LoVo (cell line): Measurements from ENCODE around the gene SDK2.

ENCODE experiments used
- DNase-seq: peaks from one replicate; pipeline ENCODE4 v3.0.0-alpha.2; 2016; ENCODE audit warnings: low spot score

SDK2 gene

GRCh38 chr17:73447319-73447718 is 196.9 kb downstream of the SDK2 start:
- no peak for DNase-seq

- no peak for DNase-seq
These were observed 197.6 kb downstream of the SDK2 start for GRCh38 chr17:73446617-73447016.

GRCh38 chr17:73445466-73445865 is 198.8 kb downstream of the SDK2 start:
- no peak for DNase-seq

- no peak for DNase-seq
These were observed 200.2 kb downstream of the SDK2 start for GRCh38 chr17:73444021-73444420.

GRCh38 chr17:73439597-73439996 is 204.6 kb downstream of the SDK2 start:
- no peak for DNase-seq

- no peak for DNase-seq
These were observed 206.4 kb downstream of the SDK2 start for GRCh38 chr17:73437826-73438225.

GRCh38 chr17:73436954-73437353 is 207.3 kb downstream of the SDK2 start:
- DNase-seq = no peak

GRCh38 chr17:73435412-73435811 is 208.8 kb downstream of the SDK2 start:
- no peak for DNase-seq

- no peak for DNase-seq
These were observed 210.1 kb downstream of the SDK2 start for GRCh38 chr17:73434154-73434553.

- no peak for DNase-seq
These were observed 210.7 kb downstream of the SDK2 start for GRCh38 chr17:73433501-73433900.

GRCh38 chr17:73432624-73433190 is 211.5 kb downstream of the SDK2 start:
- DNase-seq = no peak

- DNase-seq = no peak
These were observed 212.6 kb downstream of the SDK2 start for GRCh38 chr17:73431401-73432205.

- DNase-seq = no peak
These were observed 213.4 kb downstream of the SDK2 start for GRCh38 chr17:73430848-73431247.

GRCh38 chr17:73430165-73430680 is 214.0 kb downstream of the SDK2 start:
- DNase-seq = no peak

- peak; percentile 72 for DNase-seq
These were observed 214.6 kb downstream of the SDK2 start for GRCh38 chr17:73429440-73430164.

GRCh38 chr17:73427198-73427597 is 217.0 kb downstream of the SDK2 start:
- DNase-seq = no peak

GRCh38 chr17:73424571-73424970 is 219.7 kb downstream of the SDK2 start:
- no peak for DNase-seq

GRCh38 chr17:73423806-73424205 is 220.4 kb downstream of the SDK2 start:
- no peak for DNase-seq

- no peak for DNase-seq
These were observed 221.0 kb downstream of the SDK2 start for GRCh38 chr17:73423159-73423715.

GRCh38 chr17:73422121-73422520 is 222.1 kb downstream of the SDK2 start:
- no peak for DNase-seq

GRCh38 chr17:73420897-73421296 is 223.3 kb downstream of the SDK2 start:
- no peak for DNase-seq

GRCh38 chr17:73419881-73420280 is 224.4 kb downstream of the SDK2 start:
- DNase-seq = no peak

GRCh38 chr17:73419051-73419450 is 225.2 kb downstream of the SDK2 start:
- no peak for DNase-seq
